Ovary (tissue), 9 donors: Measurements from ENCODE around the gene PARD3. TPM values are rescaled to one million over a fixed set of nuclear protein-coding genes. Genes with fewer than 3 reads are reported as not detected.

Source experiments
- DNase-seq, 5 donors: peaks; one replicate each; pipeline ENCODE4 v3.0.0-alpha.2; 2019 to 2020
- H3K27ac ChIP-seq, 2 donors: fragments of 200-600 bp; one replicate each; pipeline versions ENCODE4 v1.5.1 to v1.8.0; 2019 to 2022
- H3K27me3 ChIP-seq: fragments of 200-600 bp; one replicate; pipeline ENCODE4 v1.8.0; 2022
- H3K36me3 ChIP-seq: fragments of 200-600 bp; sonication (generic); one replicate; pipeline ENCODE4 v1.5.1; 2019
- H3K4me1 ChIP-seq: one replicate; pipeline ENCODE4 v1.8.1; 2013; ENCODE audit warnings: mild to moderate bottlenecking, moderate library complexity; ENCODE audit not compliant: insufficient read depth
- H3K4me3 ChIP-seq: fragments of 200-600 bp; sonication (generic); one replicate; pipeline ENCODE4 v1.5.1; 2017
- H3K9me3 ChIP-seq, 2 donors: fragments of 200-600 bp in 1 of 2; sonication (generic) in 1 of 2; one replicate each; pipeline versions ENCODE4 v1.5.1 to v1.8.1; 2013 to 2019; ENCODE audit warnings: mild to moderate bottlenecking in 1 of 2, moderate library complexity in 1 of 2
- CTCF ChIP-seq, 3 donors: fragments of 450-650 bp in 2 of 3; fragments of 200-600 bp in 1 of 3; IDR thresholded peaks; one replicate each; pipeline versions ENCODE4 v1.5.1 to v1.8.0; 2016 to 2022; ENCODE audit warnings: antibody characterized with exemption in 3 of 3, mild to moderate bottlenecking in 1 of 3
- EP300 ChIP-seq: sonication (generic); formaldehyde crosslinking; IDR thresholded peaks from one replicate; pipeline ENCODE4 v1.6.1; 2017; ENCODE audit warnings: antibody characterized with exemption
- POLR2A ChIP-seq: fragments of 450-650 bp; IDR thresholded peaks from one replicate; pipeline ENCODE4 v1.6.1; 2017; ENCODE audit warnings: antibody characterized with exemption, mild to moderate bottlenecking, moderate library complexity
- WGBS, 3 donors: extraction: QIAGEN DNeasy Blood & Tissue Kit in 1 of 3; methylation state at CpG; one replicate each; pipeline versions ENCODE4 v1.1.5 to v1.1.7; 2013 to 2017; 5-methylcytosine and 5-hydroxymethylcytosine counted together
- intact Hi-C, 4 donors: fragments of 100-400 bp; cut with DNase I; formaldehyde crosslinking; loops; one replicate each; pipeline versions ENCODE4 v1.11.0 to v1.15.1; 2022 to 2023
- polyA plus RNA-seq, 2 donors: library from polyadenylated mRNA; stranded (reverse); fragments of 200-250 nt in 1 of 2; fragments of 350-450 nt in 1 of 2; fragmentation: Illumina TruSeq in 1 of 2; extraction: RNeasy Lipid Tissue Mini Kit (QIAGEN cat#74804) in 1 of 2; gene quantifications; one replicate each; pipeline ENCODE4 v1.2.3, GENCODE V29; 2013 to 2014
- total RNA-seq, 7 donors: library from RNA; depleted of rRNA in 2 of 7; stranded (reverse); fragments of >200 nt in 2 of 7; fragmentation: NEBNext Ultra II Directional in 3 of 7; extraction: Animal tissue kit (Norgen Biotek cat#: 25700) in 3 of 7; gene quantifications; one replicate each; pipeline versions ENCODE4 v1.1.0 to v1.2.4, GENCODE V29; 2016 to 2023
- donor health status: DM: no; HTN: no; CAD: no; lungs with moderate emphysema.
- donor health status: DM: no; HTN: no; CAD: no.
- donor health status: Bipolar disorder and iron deficiency.
- donor health status: DM: yes; HTN: yes; CAD: no.
- donor health status: DM: no; HTN: no; CAD: no.
- donor health status: DM: yes; HTN: yes; CAD: no.

The PARD3 gene
- total and polyA plus RNA-seq, 9 donors: 31.8 to 92.3 (median 67.1) TPM

GRCh38 chr10:34219753-34220548, 595.1 kb downstream of the PARD3 start:
- no peak for DNase-seq
- Histone ChIP-seq H3K36me3 (no peaks in the 10 kb centered on the region), H3K4me1 (peaks cover 2% of the 10 kb centered on the region), H3K27me3 (no peaks in the 10 kb centered on the region), H3K4me3 (no peak overlapping the region), H3K9me3 (no peaks in the 10 kb centered on the region), H3K27ac (no peak overlapping the region)
- intact Hi-C loops: no loop called here
- WGBS, 3 donors: 56 to 62% (median 59%) methylated on average over 10 of the region's 10 CpGs
- TF ChIP-seq CTCF (IDR thresholded peaks at IDR 0.05) (no peak), POLR2A (no peak), EP300 (no peak)

GRCh38 chr10:34217524-34217923, 597.6 kb downstream of the PARD3 start:
- 92 to 94% (median 93%) methylated on average over 7 of the region's 7 CpGs for WGBS, 3 donors

GRCh38 chr10:34216348-34216945, 598.6 kb downstream of the PARD3 start:
- H3K36me3 ChIP-seq: no peaks in the 10 kb centered on the region
- DNase-seq: no peak
- H3K27ac ChIP-seq: no peak overlapping the region
- H3K4me3 ChIP-seq: no peak overlapping the region
- TF ChIP-seq EP300 (no peak), CTCF (IDR thresholded peaks at IDR 0.05) (no peak), POLR2A (no peak)
- no peaks in the 10 kb centered on the region for H3K9me3 ChIP-seq
- peaks cover 2% of the 10 kb centered on the region for H3K4me1 ChIP-seq
- 65 to 86% (median 78%) methylated on average over 2 of the region's 2 CpGs for WGBS, 3 donors
- H3K27me3 ChIP-seq: no peaks in the 10 kb centered on the region
- intact Hi-C loops: no loop called here

More at GRCh38 chr10:34217524-34217923, 597.6 kb downstream of the PARD3 start:
- no peak for TF ChIP-seq EP300
- no peak for TF ChIP-seq POLR2A
- TF ChIP-seq CTCF (IDR thresholded peaks at IDR 0.05): no peak
- Histone ChIP-seq H3K4me3 (no peak overlapping the region), H3K27me3 (no peaks in the 10 kb centered on the region), H3K9me3 (no peaks in the 10 kb centered on the region), H3K27ac (no peak overlapping the region), H3K36me3 (no peaks in the 10 kb centered on the region), H3K4me1 (peaks cover 2% of the 10 kb centered on the region)
- no peak for DNase-seq
- intact Hi-C loops: no loop called here

GRCh38 chr10:34213805-34214197, 601.3 kb downstream of the PARD3 start:
- TF ChIP-seq POLR2A (no peak), EP300 (no peak)
- Histone ChIP-seq H3K4me3 (no peak overlapping the region), H3K27me3 (peaks cover 3% of the 10 kb centered on the region), H3K36me3 (no peaks in the 10 kb centered on the region), H3K4me1 (peaks cover 2% of the 10 kb centered on the region), H3K27ac (no peak overlapping the region), H3K9me3 (no peaks in the 10 kb centered on the region)
- no peak for DNase-seq
- WGBS, 3 donors: 92 to 94% (median 93%) methylated on average over 5 of the region's 5 CpGs
- intact Hi-C loops: no loop called here
